GM19463 (cell line): ENCODE data around the gene CUTC.
"Not testable (repeated sequence)": the region's sequence is repeated elsewhere in the genome, so short reads cannot be mapped to it uniquely, and the experiment has no call there.

Experiments
- ATAC-seq: cut with Tn5 transposase; IDR thresholded peaks from one replicate; pipeline ENCODE4 v1.9.1; 2021; ENCODE audit warnings: mild to moderate bottlenecking, moderate library complexity; ENCODE audit not compliant: unreplicated experiment

Gene CUTC, protein sequence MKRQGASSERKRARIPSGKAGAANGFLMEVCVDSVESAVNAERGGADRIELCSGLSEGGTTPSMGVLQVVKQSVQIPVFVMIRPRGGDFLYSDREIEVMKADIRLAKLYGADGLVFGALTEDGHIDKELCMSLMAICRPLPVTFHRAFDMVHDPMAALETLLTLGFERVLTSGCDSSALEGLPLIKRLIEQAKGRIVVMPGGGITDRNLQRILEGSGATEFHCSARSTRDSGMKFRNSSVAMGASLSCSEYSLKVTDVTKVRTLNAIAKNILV

DNA sequence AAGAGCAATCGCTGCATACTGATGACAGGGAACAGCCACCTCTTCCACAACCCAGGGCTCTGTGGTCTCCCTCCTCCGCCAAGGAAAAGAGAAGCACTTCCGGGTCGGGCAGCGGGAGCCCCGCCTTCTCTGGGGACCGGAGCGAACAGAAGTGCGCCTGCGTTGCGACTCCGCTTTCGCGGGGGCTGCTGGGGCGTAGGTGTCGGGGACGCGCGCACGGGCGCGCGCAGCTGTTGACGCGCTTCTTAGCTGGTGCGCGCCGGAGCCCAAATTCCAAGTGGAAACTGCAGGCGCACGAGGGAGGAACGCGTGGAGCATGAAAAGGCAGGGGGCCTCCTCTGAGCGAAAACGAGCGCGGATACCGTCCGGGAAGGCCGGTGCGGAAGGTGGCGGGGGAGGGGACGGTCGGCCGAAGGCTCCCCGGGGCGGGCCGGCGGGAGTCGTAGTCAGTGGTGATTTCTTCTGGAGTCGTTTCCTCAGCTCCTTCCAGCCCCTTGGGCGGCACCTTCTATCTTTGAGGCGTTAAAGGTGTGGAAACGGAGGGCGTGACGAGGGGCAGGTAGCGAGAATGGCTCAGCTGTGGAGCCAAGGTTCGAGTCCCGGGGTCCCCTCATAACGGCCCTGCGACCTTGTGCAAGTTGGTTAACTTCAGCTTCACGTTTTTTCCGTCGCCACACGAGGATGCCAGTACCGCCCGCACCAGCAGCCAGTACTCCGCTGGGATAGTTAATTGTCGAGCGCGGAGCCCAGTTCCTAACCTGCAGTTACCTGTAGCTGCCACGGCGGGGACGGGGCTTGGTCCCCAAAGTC, at the start of gene CUTC, which contains the start of gene COX15:
Gene CUTC (plus strand): TSS at position 202 of the 810 bp plus-strand sequence. CDS start 115 bp downstream, at position 317.
Gene COX15 (minus strand): TSS at position 95 of the 810 bp plus-strand sequence. CDS start 78 bp downstream, at position 17.
- ATAC-seq: peak; percentile 88

DNA sequence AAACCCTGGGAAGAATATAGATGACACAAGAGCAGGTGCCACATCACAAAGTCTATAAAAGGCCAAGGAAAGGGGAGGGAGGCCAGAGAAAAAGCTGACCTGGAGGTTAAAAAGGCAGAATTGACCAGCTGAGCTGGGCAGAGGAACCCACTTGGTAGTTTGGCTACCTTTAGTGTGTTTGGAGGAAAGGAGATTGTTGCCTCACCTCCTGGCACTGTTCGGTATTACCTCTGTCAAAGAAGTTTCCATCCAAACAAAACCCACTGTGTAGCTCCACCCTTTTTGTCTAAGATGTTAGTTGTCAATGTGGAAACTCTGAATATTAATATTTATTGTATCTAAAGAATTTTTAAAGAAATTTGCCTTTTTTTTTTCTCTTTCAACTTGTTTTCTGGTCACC, 49.3 kb upstream of the CUTC start:
- no peak for ATAC-seq

DNA sequence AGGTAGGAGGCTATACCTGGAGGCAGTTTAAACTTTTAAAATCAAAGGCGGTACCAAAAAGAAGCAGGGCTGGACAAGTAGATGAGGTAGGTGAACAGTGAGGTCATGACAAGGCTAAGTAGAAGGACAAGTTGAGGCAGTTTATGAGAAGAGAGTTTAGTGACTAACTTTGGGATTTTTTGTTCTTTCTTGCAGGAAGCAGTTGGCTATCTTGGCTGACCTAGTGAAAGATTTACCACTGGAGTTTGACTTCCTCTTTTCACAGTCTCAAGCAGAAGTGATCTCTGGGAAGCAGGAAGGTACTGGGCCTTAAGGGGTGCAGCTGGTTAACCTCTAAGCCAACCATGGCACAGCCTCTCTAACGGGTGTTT, 46.5 kb upstream of the CUTC start:
- peak; percentile 97 for ATAC-seq

DNA sequence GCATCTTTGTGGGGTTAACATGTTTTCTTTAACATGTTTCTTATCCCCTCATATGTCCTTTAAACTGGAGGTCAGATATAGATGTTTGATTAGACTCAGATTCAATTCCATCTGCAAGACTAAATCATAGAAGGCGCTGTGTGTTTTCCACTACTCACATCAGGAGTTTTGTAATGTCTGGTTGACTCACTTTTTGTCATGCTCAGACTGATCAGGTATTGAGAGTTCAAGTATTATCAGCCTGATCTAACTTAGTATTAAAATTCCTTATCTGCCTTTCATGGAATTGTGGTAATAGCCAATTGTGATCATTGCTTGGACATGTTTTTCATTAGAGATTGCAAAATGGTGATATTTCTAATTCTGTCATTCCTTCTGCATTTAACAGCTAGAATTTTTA, 42.6 kb upstream of the CUTC start:
- ATAC-seq: no peak

DNA sequence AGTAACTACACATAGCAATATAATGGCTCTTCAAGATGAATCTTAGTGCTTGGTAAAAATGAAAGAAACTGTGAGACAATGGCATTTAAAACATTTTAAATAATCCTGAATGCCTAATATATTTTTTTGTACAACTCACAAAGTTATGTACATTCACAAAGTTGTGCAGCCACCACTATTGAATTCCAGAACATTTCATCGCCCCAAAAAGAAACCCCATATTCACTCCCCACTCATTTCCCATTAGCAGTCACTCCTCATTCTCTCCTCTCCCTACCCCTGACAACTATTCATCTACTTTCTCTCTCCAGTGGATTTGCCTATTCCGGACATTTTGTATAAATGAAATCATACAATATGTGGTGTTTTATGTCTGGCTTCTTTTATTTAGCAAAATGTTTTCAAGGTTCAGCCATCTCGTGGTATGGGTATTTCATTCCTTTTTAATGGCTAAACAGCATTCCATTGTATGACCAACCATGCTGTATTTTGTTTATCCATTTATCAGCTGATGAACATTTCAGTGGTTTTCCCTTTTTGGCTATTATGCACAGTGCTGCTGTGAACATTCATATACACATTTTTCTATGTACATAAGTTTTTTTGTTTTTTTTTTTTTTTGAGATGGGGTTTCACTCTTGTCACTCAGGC, 38.0 kb upstream of the CUTC start:
- ATAC-seq: no peak

DNA sequence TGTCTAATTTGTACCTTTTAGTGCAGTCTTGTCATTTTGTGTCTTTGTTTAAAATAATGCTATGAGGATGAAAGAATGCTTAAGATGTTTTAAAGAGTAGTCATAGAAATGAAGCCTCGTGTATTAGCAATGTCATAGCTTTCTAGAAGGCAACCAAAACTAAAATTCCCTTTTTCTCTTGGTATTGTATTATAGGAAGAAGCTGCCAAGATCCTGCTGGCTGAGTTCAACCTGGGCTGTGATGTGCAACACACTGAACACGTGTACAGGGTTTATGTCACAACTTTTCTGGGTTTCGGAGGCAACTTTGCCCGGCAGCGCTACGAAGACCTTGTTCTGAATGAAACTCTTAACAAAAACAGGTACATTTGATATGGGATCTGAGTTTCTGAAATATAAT, 36.3 kb upstream of the CUTC start:
- no peak for ATAC-seq

DNA sequence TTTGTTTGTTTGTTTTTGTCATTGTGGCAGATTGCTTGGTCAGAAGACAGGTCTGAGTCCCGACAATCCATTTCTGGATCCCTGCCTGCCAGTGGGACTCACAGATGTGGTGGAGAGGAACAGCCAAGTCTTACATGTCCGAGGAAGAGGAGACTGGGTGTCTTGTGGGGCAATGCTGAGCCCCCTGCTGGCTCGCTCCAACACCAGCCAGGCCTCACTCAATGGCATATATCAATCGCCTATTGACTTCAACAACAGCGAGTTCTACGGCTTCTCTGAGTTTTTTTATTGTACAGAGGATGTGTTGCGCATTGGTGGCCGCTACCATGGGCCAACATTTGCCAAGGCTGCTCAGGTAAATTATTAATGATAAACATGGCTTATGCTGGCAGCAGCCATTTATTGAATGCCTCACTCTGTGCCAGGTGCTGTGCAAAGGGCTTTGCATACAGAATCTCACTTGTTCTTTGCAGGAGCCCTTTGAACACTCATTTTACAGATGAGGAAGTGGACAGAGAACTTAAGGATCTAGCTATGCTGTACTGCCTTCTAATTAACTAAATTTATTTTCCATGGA, 33.4 kb upstream of the CUTC start:
- no peak for ATAC-seq

DNA sequence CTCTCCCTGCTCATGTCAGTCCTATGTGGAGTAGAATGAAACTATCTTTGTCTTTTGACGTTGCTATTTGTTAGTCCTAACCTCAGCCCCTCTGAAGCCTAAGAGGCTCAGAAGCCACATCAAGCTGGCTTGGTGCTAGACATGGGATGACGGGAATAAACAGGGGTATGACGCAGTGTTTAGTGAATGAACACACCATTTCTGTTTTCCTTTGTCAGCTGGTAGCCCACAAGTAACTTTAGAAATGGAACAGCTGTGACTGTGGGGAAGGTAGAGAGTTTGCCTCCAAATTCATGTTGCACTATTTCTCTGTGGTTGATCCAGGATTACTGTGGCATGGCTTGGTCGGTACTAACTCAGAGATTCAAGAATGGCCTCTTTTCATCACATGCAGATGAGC, 31.4 kb upstream of the CUTC start:
- no peak for ATAC-seq

DNA sequence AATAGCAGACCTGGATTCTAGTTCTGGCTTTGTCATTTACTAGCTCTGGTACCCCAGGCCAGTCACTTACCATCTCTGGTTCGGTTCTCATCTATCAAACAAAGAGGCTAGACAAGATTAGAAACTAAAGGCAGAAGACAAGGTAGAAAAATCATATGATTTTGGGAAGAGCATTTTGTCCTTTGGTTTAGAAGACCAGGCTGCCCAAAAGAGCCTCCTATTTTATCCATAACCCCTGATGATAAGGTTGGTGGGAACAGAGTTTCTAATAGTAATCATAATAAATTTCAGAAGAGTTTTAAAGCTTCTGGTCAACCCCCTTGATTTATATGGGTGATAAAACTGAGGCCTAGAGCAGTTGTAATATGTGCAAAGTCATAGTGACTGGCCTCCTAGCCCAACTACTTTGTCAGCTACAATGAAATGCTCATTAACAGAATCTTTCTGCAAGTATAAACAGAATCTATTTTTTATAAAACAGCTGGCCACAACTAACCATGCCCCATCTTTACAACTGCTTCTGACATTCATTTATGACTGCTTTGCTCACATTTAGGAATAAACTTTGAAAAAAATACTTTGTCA, 23.5 kb upstream of the CUTC start:
- ATAC-seq: no peak

DNA sequence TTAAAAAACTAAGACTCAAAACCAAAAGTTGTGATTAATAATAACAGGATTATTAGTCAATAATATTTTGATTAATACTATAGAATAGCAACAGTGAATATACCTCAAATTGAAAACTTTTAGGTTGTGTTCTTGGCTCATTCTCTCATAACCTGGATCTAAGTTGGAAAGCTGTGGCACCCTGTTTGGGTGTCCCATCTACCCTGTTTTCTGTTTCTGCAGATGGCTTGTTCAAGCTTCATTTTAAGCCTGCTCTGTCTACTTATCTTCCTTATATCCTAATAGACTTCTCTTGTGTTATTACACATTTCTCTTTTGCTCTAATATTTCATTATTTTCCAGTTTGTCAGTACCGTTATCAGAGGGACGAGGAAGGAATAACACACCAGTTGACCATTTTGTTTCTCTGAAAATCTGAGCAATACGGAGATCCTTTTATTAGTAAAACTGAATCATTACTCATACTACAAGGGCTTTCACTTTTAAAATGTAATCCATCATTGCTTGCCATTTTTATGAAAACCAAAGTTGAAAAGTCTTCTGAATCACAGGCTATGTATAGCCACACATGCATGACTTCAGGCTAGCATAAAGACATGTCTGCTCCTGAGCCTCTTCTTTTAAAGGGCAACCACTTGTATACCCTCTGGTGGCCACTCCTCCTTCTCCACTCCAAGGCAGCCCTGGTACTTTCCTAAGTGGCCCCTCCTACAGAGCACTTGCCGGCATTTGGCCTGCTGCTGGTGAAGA, 22.4 kb upstream of the CUTC start:
- ATAC-seq: peak; percentile 88

DNA sequence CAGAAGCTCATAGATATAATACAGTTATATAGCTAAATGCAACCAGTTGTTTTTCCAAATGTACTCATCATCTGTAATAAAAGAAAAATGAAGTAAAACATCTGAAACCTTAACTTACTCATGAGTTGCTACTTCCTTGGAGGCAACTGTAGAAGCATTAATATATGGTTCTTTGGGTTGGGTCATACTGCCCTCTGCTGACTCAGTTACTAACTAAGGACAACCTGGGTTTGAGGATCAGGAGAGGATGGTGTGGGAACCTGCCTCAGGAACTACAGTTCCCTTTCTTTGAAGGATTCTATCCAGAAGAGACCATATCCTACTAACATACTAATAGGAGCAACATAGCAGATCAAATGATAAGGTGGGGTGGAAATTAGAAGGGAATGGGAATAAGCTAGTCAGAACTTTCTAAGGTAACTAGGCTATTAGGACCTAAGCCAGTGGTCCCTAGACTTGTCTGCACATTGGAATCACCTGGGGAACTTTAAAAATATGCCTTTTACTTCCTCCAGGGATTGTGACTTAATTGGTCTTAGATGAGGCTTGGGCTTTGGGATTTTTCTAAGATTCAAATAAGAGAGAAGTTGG, 20.8 kb upstream of the CUTC start:
- ATAC-seq: peak; percentile 42

DNA sequence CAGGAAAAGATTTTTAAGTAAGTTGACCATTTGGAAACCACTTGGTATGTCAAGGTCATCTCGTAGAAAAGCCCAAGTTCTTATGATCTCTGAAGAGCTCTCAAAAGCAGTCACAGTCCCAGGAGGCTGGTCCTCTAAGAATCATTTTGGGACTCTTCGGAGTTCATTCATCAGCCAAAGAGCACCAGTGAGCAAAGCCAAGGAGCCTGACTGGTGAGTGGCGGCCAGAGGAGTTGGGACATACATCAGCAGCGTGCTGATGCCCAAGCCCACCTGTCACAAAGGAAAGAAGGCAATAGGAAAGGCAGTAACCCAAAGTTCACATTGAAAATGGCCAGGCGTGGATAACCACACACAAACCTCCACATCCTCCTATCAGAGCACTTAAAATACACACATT, 17.6 kb upstream of the CUTC start:
- no peak for ATAC-seq

DNA sequence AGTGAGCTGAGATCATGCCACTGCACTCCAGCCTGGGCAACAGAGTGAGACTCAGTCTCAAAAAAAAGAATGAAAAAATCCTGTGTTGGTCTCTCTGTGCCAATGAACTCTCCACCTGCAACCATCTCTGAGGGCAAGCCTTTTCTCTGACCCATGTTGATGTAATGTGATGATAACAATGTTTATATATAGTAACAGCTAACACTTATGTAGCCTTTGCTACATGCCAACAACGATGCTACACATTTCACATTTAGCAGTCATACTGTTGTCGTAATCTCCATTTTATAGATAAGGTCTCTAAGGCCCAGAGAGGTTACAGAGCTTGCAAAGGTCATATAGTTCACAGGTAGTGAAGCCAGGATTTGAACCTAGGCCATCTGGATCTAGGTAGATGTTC, 11.6 kb upstream of the CUTC start:
- no peak for ATAC-seq

DNA sequence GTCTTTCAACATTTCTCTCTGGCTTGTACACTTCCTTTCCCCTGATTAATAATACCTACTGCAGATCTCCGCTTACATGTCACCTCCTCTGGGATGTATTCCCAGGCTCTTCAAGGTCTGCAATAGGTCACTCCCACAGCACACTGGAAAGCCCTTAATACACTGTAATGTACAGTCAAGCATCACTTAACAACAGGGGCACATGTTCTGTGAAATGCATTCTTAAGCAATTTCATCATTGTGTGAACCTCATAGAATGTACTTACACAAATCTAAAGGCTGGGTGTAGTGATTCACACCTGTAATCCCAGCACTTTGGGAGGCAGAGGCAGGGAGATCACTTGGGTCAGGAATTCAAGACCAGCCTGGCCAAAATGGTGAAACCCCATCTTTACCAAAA, 2.0 kb upstream of the CUTC start:
- ATAC-seq: no peak

DNA sequence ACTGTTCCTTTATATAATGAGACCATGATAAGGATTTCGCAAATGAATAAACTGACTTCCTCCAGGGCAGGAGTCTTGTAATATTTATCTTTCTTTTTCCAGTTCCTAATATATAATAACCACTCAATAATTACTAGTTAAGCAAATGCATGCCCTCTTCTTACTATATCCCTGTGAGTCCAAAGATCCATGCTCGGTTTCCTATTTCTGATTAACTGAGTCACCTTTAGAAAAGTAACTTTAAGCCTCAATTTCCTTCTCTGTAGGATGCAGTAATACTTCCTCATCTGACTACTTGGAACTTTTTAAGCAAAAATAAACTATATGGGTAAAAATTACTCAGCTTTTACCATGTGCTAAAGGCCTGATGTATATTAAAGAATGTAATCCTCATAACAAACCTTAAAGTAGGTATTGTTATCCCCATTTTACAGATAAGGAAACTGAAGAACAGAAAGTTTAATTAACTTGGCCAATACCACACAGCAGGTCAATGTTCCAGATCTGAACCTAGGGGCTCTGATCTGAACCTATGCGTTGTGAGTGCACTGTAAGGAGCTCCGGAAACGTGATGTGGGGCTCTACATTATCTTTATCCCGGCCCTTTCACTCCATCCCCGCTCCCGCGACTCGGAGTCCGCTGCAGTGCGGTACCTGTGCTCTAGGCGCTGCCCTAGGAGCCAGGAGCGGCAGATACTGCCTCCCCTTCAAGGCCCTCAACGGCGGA, 565 bp upstream of the CUTC start:
- peak; percentile 35 for ATAC-seq

DNA sequence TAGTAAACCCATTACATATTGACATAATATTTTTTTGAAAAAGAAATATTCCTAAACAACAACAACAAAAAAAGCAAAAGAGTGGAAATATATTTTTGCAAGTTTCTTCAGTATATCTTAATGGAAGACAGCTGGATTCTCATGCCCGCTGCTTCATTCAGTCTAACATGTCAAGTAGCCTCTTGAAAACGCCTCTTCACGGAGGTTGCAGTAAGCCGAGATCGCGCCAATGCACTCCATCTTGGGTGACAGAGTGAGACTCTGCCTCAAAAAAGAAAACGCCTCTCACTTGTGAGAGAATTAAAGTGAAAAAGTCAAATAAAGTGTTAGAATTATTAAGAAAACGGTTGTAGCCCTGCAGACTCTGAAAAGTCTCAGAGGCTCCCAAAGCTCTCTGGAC, 1.3 kb downstream of the CUTC start:
- no peak for ATAC-seq

DNA sequence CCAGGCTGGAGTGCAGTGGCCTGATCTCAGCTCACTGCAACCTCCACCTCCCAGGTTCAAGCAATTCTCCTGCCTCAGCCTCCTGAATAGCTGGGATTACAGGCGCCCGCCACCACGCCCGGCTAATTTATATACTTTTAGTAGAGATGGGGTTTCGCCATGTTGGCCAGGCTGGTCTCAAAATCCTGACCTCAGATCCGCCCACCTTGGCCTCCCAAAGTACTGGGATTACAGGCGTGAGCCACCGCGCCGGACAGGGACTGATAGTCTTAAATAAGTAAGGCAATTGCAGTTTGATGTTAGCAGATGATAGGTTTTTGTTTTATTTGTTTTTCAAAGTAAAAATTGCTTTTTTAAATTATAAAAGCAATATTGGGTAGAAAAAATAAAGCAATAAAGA, 2.1 kb downstream of the CUTC start:
- not testable (repeated sequence) for ATAC-seq

DNA sequence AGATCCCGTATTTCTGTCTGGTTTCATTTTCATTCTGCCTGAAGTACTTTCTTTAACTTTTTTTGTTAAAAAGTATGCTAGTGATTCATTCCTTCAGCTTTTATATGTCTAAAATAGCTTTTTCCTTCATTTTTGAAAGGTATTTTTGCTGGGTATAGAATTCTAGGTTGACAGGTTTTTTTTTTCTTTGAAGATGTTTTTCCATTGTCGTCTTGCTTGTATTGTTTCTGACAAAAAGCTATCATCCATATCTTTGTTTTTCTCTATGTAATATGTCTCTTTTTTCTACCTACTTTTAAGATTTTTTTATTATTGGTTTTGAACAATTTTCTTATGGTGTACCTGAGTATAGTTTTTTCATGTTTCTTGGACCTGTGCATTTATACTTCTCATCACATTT, 8.2 kb downstream of the CUTC start:
- ATAC-seq: no peak

DNA sequence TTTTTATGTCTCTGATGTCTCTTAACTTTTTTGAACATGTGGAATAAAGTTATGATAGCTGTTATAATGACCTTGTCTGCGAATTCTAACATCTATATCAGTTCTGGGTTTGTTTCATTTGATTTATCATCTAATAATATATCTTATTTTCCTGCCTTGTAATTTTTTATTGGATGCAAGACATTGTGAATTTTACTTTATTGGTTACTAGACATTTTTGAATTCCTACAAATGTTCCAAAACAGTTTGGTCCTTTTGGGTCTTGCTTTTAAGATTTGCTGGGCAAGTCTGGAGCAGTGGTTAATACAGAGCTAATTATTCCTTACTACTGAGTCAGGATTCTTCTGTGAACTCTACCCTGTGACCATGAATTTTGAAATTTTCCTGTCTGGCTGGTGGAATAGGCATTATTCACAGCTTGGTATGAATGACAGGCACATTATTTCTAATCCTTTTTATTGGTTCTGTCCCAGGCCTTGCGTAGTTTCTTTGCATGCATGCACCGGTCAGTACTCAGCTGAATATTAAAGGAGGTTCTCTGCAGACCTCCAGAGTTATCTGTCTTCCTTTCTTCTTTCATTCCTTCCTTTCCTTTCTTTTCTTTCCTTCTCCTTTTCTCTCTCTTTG, 9.0 kb downstream of the CUTC start:
- ATAC-seq: no peak
